ENCODE data around the gene PRKCI.
"Not testable (repeated sequence)": the region's sequence is repeated elsewhere in the genome, so short reads cannot be mapped to it uniquely, and the experiment has no call there.

Gene PRKCI

GRCh38 chr3:170203457-170203856 lies 18.8 kb upstream of the PRKCI start:
- no peak for DNase-seq (ENCODE audit: insufficient read length)
- no peak for FAIRE-seq
- TF ChIP-seq POLR2AphosphoS5 (IDR thresholded peaks at IDR 0.05; ENCODE audit: low read depth, low read length) (no peak), POLR2A (IDR thresholded peaks at IDR 0.05; ENCODE audit: low read depth, low read length) (no peak), TAF1 (IDR thresholded peaks at IDR 0.05; ENCODE audit: borderline replicate concordance, low read depth, low read length) (no peak)

GRCh38 chr3:170204023-170204472 lies 18.2 kb upstream of the PRKCI start:
- DNase-seq (ENCODE audit: insufficient read length) (no peak), FAIRE-seq (no peak)
- TF ChIP-seq POLR2AphosphoS5 (IDR thresholded peaks at IDR 0.05; ENCODE audit: low read depth, low read length) (no peak), TAF1 (IDR thresholded peaks at IDR 0.05; ENCODE audit: borderline replicate concordance, low read depth, low read length) (no peak), POLR2A (IDR thresholded peaks at IDR 0.05; ENCODE audit: low read depth, low read length) (no peak)

GRCh38 chr3:170204509-170204908 lies 17.7 kb upstream of the PRKCI start:
- DNase-seq (ENCODE audit: insufficient read length) (no peak), FAIRE-seq (no peak)
- TF ChIP-seq POLR2AphosphoS5 (IDR thresholded peaks at IDR 0.05; ENCODE audit: low read depth, low read length) (no peak), TAF1 (IDR thresholded peaks at IDR 0.05; ENCODE audit: borderline replicate concordance, low read depth, low read length) (no peak), POLR2A (IDR thresholded peaks at IDR 0.05; ENCODE audit: low read depth, low read length) (no peak)

GRCh38 chr3:170205302-170205701 lies 16.9 kb upstream of the PRKCI start:
- TF ChIP-seq POLR2AphosphoS5 (IDR thresholded peaks at IDR 0.05; ENCODE audit: low read depth, low read length) (no peak), TAF1 (IDR thresholded peaks at IDR 0.05; ENCODE audit: borderline replicate concordance, low read depth, low read length) (no peak), POLR2A (IDR thresholded peaks at IDR 0.05; ENCODE audit: low read depth, low read length) (no peak)
- FAIRE-seq (peak; percentile 5), DNase-seq (ENCODE audit: insufficient read length) (no peak)

GRCh38 chr3:170206164-170206762 lies 16.0 kb upstream of the PRKCI start:
- FAIRE-seq; DNase-seq (ENCODE audit: insufficient read length): not testable (repeated sequence)

- DNase-seq (ENCODE audit: insufficient read length), result no peak
- no peak for TF ChIP-seq POLR2A (IDR thresholded peaks at IDR 0.05; ENCODE audit: low read depth, low read length)
- no peak for TF ChIP-seq TAF1 (IDR thresholded peaks at IDR 0.05; ENCODE audit: borderline replicate concordance, low read depth, low read length)
- TF ChIP-seq POLR2AphosphoS5 (IDR thresholded peaks at IDR 0.05; ENCODE audit: low read depth, low read length), result no peak
- no peak for FAIRE-seq
These were observed 14.5 kb upstream of the PRKCI start for GRCh38 chr3:170207717-170208116.

- DNase-seq (ENCODE audit: insufficient read length) (no peak), FAIRE-seq (no peak)
- TF ChIP-seq POLR2AphosphoS5 (IDR thresholded peaks at IDR 0.05; ENCODE audit: low read depth, low read length) (no peak), POLR2A (IDR thresholded peaks at IDR 0.05; ENCODE audit: low read depth, low read length) (no peak), TAF1 (IDR thresholded peaks at IDR 0.05; ENCODE audit: borderline replicate concordance, low read depth, low read length) (no peak)
These were observed 10.6 kb upstream of the PRKCI start for GRCh38 chr3:170211668-170212067.

- no peak for FAIRE-seq
- TF ChIP-seq POLR2AphosphoS5 (IDR thresholded peaks at IDR 0.05; ENCODE audit: low read depth, low read length) (no peak), POLR2A (IDR thresholded peaks at IDR 0.05; ENCODE audit: low read depth, low read length) (no peak), TAF1 (IDR thresholded peaks at IDR 0.05; ENCODE audit: borderline replicate concordance, low read depth, low read length) (no peak)
These were observed 2.4 kb upstream of the PRKCI start for GRCh38 chr3:170219850-170220249.

GRCh38 chr3:170220871-170221270 lies 1.4 kb upstream of the PRKCI start:
- FAIRE-seq, result no peak

More at GRCh38 chr3:170219850-170220249, 2.4 kb upstream of the PRKCI start:
- no peak for DNase-seq (ENCODE audit: insufficient read length)

GRCh38 chr3:170222647-170223541 lies 670 bp downstream of the PRKCI start:
- DNase-seq (ENCODE audit: insufficient read length) (peak; percentile 38), FAIRE-seq (peak; percentile 93)
- TF ChIP-seq POLR2A (IDR thresholded peaks at IDR 0.05; ENCODE audit: low read depth, low read length) (no peak), POLR2AphosphoS5 (IDR thresholded peaks at IDR 0.05; ENCODE audit: low read depth, low read length) (no peak), TAF1 (IDR thresholded peaks at IDR 0.05; ENCODE audit: borderline replicate concordance, low read depth, low read length) (no peak)

More at GRCh38 chr3:170220871-170221270, 1.4 kb upstream of the PRKCI start:
- no peak for DNase-seq (ENCODE audit: insufficient read length)
- TF ChIP-seq POLR2AphosphoS5 (IDR thresholded peaks at IDR 0.05; ENCODE audit: low read depth, low read length), result no peak
- TF ChIP-seq TAF1 (IDR thresholded peaks at IDR 0.05; ENCODE audit: borderline replicate concordance, low read depth, low read length), result no peak
- no peak for TF ChIP-seq POLR2A (IDR thresholded peaks at IDR 0.05; ENCODE audit: low read depth, low read length)

- FAIRE-seq (no peak), DNase-seq (ENCODE audit: insufficient read length) (no peak)
- no peak for TF ChIP-seq POLR2AphosphoS5 (IDR thresholded peaks at IDR 0.05; ENCODE audit: low read depth, low read length)
- no peak for TF ChIP-seq TAF1 (IDR thresholded peaks at IDR 0.05; ENCODE audit: borderline replicate concordance, low read depth, low read length)
- TF ChIP-seq POLR2A (IDR thresholded peaks at IDR 0.05; ENCODE audit: low read depth, low read length), result no peak
These were observed 2.9 kb downstream of the PRKCI start for GRCh38 chr3:170225166-170225565.
